Measurements from ENCODE around the gene IRAK1. TPM values are rescaled to one million over a fixed set of nuclear protein-coding genes. Genes with fewer than 3 reads are reported as not detected.

The IRAK1 gene
- total and polyA plus RNA-seq, 2 donors (not counting 3 experiments of a cell fraction or from before 2014, with no cell fraction given), result 63.6 to 138 TPM

- dilution Hi-C loops (cut with MboI; ENCODE audit: extremely low pct_ligation_motif_present, low sequenced_read_pairs) (no loop called here), intact Hi-C loops (cut with micrococcal nuclease) (loop anchor here (10.0 kb wide), 1 partner anchor 276 kb away; the partner anchor contains the start of gene PLXNB3)
- Histone ChIP-seq H4K20me1 (replicated peaks; ENCODE audit: control insufficient read depth, extremely low read depth, insufficient read depth, low read length) (no peaks in the 10 kb centered on the region), H3K27ac (ENCODE audit: insufficient read depth, low read depth, low read length) (no peak overlapping the region), H3K27me3 (ENCODE audit: control insufficient read depth in 2 of 2, insufficient read depth in 2 of 2, low read length in 2 of 2) (no peaks in the 10 kb centered on the region), H3K9me3 (replicated peaks; ENCODE audit: control insufficient read depth, insufficient read depth, low read length) (no peaks in the 10 kb centered on the region), H3K36me3 (ENCODE audit: control insufficient read depth in 2 of 2, extremely low read depth in 1 of 2, insufficient read depth in 2 of 2, low read length in 2 of 2) (peaks cover 0 to 3% of the 10 kb centered on the region in 2 experiments), H3K9me1 (replicated peaks; ENCODE audit: control insufficient read depth, extremely low read depth, insufficient read depth, low read length) (no peaks in the 10 kb centered on the region), H3K4me3 (replicated peaks in 1 of 3; ENCODE audit: insufficient read depth in 1 of 3, low read depth in 1 of 3, low read length in 3 of 3) (no peak overlapping the region), H3K4me1 (ENCODE audit: control insufficient read depth, extremely low read depth, insufficient read depth, low read length) (peaks cover 13% of the 10 kb centered on the region), H3K4me2 (ENCODE audit: insufficient read depth, low read length) (no peak overlapping the region), H3K9ac (replicated peaks; ENCODE audit: extremely low read depth, insufficient read depth, low read length) (no peak overlapping the region), H2AFZ (ENCODE audit: low read depth, low read length) (no peak overlapping the region), H3K79me2 (ENCODE audit: control insufficient read depth, insufficient read depth, low read length) (peaks cover 47% of the 10 kb centered on the region)
- FAIRE-seq (no peak), DNase-seq (ENCODE audit: low read depth, low spot score) (no peak)
- BruUV-seq (replicated peaks), result no TSS peak
- TF ChIP-seq CTCF (IDR thresholded peaks at IDR 0.05; ENCODE audit: extremely low read depth in 1 of 2, insufficient read depth in 1 of 2, low read depth in 1 of 2, low read length in 2 of 2), result no peak
- TF ChIP-seq JUN (IDR thresholded peaks at IDR 0.05; ENCODE audit: borderline replicate concordance, insufficient read depth, insufficient read length, low read depth), result no peak
- no peak for TF ChIP-seq FOS (IDR thresholded peaks at IDR 0.05; ENCODE audit: borderline replicate concordance, insufficient read depth, low read length)
- no peak for TF ChIP-seq GATA2 (IDR thresholded peaks at IDR 0.05; ENCODE audit: insufficient read depth, insufficient read length, low read depth, low read length)
- TF ChIP-seq MAX (IDR thresholded peaks at IDR 0.05; ENCODE audit: insufficient read depth, insufficient read length), result no peak
- TF ChIP-seq MYC (IDR thresholded peaks at IDR 0.05; ENCODE audit: low read depth, low read length), result no peak
- TF ChIP-seq POLR2A (IDR thresholded peaks at IDR 0.05; ENCODE audit: low read depth, low read length), result no peak
- TF ChIP-seq EZH2 (IDR thresholded peaks at IDR 0.05; ENCODE audit: borderline replicate concordance, low read depth, low read length, severe bottlenecking), result no peak
- no peak for TF ChIP-seq POLR2AphosphoS5 (IDR thresholded peaks at IDR 0.05; ENCODE audit: insufficient read depth, low read depth, low read length)
- CTCF ChIA-PET, result interaction anchor here (1.2 to 1.5 kb wide), 2 partner anchors 20 to 27 kb away, joined by 4 to 6 read pairs; no protein-coding TSS in a partner anchor
- POLR2A ChIA-PET, result no interaction called here
Measured at GRCh38 chrX:154040863-154041262, 21.2 kb upstream of the IRAK1 start.

Measured in endothelial cell of umbilical vein (primary cell).